OCI-LY7 (cell line): ENCODE results near the gene NR1H4.

Source experiments
- EZH2phosphoT487 ChIP-seq: fragments of 200-600 bp; sonication (generic); IDR thresholded peaks from 2 replicates; pipeline ENCODE4 v1.6.1; 2018; ENCODE audit warnings: low read depth, borderline replicate concordance, mild to moderate bottlenecking, mixed run types, antibody characterized with exemption, low read length, moderate library complexity, mixed read lengths
- TF ChIP-seq, protein P1 (sequence below): fragments of 200-600 bp; sonication (generic); conservative IDR thresholded peaks from 2 replicates; pipeline ENCODE4 v1.5.1; 2014; ENCODE audit warnings: mild to moderate bottlenecking, antibody characterized with exemption, low read length, moderate library complexity, mixed read lengths

DNA sequence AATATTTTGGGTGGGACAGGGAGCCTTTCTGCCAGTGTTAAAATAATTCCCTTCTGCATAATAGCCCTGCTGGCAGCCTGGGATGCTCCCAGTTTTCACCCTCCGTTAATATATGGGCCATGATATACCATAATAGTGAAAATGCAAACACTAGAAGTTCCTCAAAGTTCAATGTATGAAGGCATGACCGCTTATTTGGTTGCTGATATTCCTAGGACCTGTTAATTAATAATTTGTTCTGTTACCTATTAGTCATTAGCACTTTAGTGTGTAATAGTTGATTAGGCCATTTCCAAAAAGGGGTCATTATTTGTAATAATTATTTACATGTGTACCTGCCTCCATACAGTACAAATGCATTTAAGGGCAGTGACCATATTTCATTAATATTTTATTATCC lies 20.4 kb downstream of the NR1H4 start:
- TF ChIP-seq, protein P1, sequence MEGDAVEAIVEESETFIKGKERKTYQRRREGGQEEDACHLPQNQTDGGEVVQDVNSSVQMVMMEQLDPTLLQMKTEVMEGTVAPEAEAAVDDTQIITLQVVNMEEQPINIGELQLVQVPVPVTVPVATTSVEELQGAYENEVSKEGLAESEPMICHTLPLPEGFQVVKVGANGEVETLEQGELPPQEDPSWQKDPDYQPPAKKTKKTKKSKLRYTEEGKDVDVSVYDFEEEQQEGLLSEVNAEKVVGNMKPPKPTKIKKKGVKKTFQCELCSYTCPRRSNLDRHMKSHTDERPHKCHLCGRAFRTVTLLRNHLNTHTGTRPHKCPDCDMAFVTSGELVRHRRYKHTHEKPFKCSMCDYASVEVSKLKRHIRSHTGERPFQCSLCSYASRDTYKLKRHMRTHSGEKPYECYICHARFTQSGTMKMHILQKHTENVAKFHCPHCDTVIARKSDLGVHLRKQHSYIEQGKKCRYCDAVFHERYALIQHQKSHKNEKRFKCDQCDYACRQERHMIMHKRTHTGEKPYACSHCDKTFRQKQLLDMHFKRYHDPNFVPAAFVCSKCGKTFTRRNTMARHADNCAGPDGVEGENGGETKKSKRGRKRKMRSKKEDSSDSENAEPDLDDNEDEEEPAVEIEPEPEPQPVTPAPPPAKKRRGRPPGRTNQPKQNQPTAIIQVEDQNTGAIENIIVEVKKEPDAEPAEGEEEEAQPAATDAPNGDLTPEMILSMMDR = no peak
- no peak for TF ChIP-seq EZH2phosphoT487
